A673 (cell line): ENCODE measurements around the gene PPBP. TPM values are rescaled to one million over a fixed set of nuclear protein-coding genes. Genes with fewer than 3 reads are reported as not detected.

Source experiments
- BruUV-seq: library from RNA; stranded (reverse); fragments of 400-500 nt; replicated peaks from 2 replicates; lab custom pipeline; 2021; lab: Mats Ljungman, UMichigan
- CTCF ChIA-PET: fragments of 300-600 bp; sonication (Branson Sonifier 250); formaldehyde crosslinking; loops from one replicate; lab custom pipeline; 2022; ENCODE audit warnings: antibody characterized with exemption; lab: Charles Lee
- POLR2A ChIA-PET: fragments of 300-600 bp; sonication (Branson Sonifier 250); formaldehyde crosslinking; loops from one replicate; lab custom pipeline; 2022; ENCODE audit warnings: antibody characterized with exemption; ENCODE audit not compliant: low non-redundant PET; lab: Charles Lee
- DNase-seq: peaks from one replicate; pipeline ENCODE4 v3.0.0-alpha.2; 2015; ENCODE audit warnings: low spot score
- H3K27ac ChIP-seq: fragments of 200-600 bp; sonication (generic); 2 replicates; pipeline ENCODE4 v1.5.1; 2016; ENCODE audit warnings: mixed run types, low read depth, mild to moderate bottlenecking, mixed read lengths, antibody characterized with exemption, low read length; ENCODE audit not compliant: poor library complexity, severe bottlenecking
- H3K27me3 ChIP-seq: fragments of 200-600 bp; sonication (generic); replicated peaks from 2 replicates; pipeline ENCODE4 v1.6.1; 2017; ENCODE audit warnings: mixed run types, low read depth, mild to moderate bottlenecking, mixed read lengths, antibody characterized with exemption, low read length; ENCODE audit not compliant: insufficient read depth, poor library complexity
- H3K36me3 ChIP-seq: fragments of 200-600 bp; sonication (generic); 2 replicates; pipeline ENCODE4 v1.6.1; 2016; ENCODE audit warnings: mixed run types, mild to moderate bottlenecking, mixed read lengths, antibody characterized with exemption, low read length; ENCODE audit not compliant: insufficient read depth, poor library complexity, severe bottlenecking
- H3K4me1 ChIP-seq: fragments of 200-600 bp; sonication (generic); 2 replicates; pipeline ENCODE4 v1.6.1; 2017; ENCODE audit warnings: mixed run types, mild to moderate bottlenecking, mixed read lengths, antibody characterized with exemption, low read length; ENCODE audit not compliant: insufficient read depth, poor library complexity, severe bottlenecking
- H3K4me3 ChIP-seq: fragments of 200-600 bp; sonication (generic); 2 replicates; pipeline ENCODE4 v1.5.1; 2016; ENCODE audit warnings: low read depth, mixed run types, mild to moderate bottlenecking, mixed read lengths, low read length; ENCODE audit not compliant: poor library complexity, severe bottlenecking
- H3K9me3 ChIP-seq: fragments of 200-600 bp; sonication (generic); 2 replicates; pipeline ENCODE4 v1.6.1; 2016; ENCODE audit warnings: mixed run types, low read depth, mild to moderate bottlenecking, mixed read lengths, antibody characterized with exemption, low read length; ENCODE audit not compliant: poor library complexity, severe bottlenecking
- CTCF ChIP-seq: fragments of 300-800, 200-600 bp; sonication (generic); conservative IDR thresholded peaks from 2 replicates; pipeline ENCODE4 v1.5.1; 2017; ENCODE audit warnings: low read depth, mild to moderate bottlenecking, antibody characterized with exemption, low read length, moderate library complexity, mixed read lengths
- EZH2 ChIP-seq: fragments of 200-600 bp; sonication (generic); IDR thresholded peaks from 2 replicates; pipeline ENCODE4 v1.6.1; 2017; ENCODE audit warnings: borderline replicate concordance, low read depth, mild to moderate bottlenecking, mixed read lengths, antibody characterized with exemption, low read length; ENCODE audit not compliant: poor library complexity, severe bottlenecking
- intact Hi-C: fragments of 100-400 bp; cut with micrococcal nuclease; formaldehyde crosslinking; loops from one replicate; pipeline ENCODE4 v1.10.0; 2022; ENCODE audit not compliant: unreplicated experiment
- total RNA-seq: library from RNA; stranded (reverse); gene quantifications from 2 replicates; pipeline ENCODE4 v1.2.3, GENCODE V29; 2021

The PPBP gene
- total RNA-seq, 1 experiment from 2014 or later, result not detected

GRCh38 chr4:74032064-74032463 lies 44.1 kb upstream of the PPBP start:
- H3K27ac ChIP-seq, result no peak overlapping the region
- H3K27me3 ChIP-seq, result no peaks in the 10 kb centered on the region
- no peak overlapping the region for H3K4me3 ChIP-seq
- intact Hi-C loops, result no loop called here
- H3K9me3 ChIP-seq, result no peaks in the 10 kb centered on the region
- CTCF ChIA-PET, result no interaction called here
- BruUV-seq, result no TSS peak
- H3K4me1 ChIP-seq, result no peaks in the 10 kb centered on the region
- H3K36me3 ChIP-seq, result no peaks in the 10 kb centered on the region
- peak; percentile 4 for DNase-seq
- POLR2A ChIA-PET, result no interaction called here
- TF ChIP-seq EZH2 (no peak), CTCF (no peak)

GRCh38 chr4:74031576-74031975 lies 43.6 kb upstream of the PPBP start:
- POLR2A ChIA-PET, result no interaction called here
- TF ChIP-seq EZH2, result no peak
- TF ChIP-seq CTCF, result no peak
- CTCF ChIA-PET, result no interaction called here
- DNase-seq, result no peak
- no TSS peak for BruUV-seq
- no peak overlapping the region for H3K27ac ChIP-seq
- H3K36me3 ChIP-seq, result no peaks in the 10 kb centered on the region
- intact Hi-C loops, result no loop called here
- H3K27me3 ChIP-seq, result no peaks in the 10 kb centered on the region
- H3K9me3 ChIP-seq, result no peaks in the 10 kb centered on the region
- H3K4me1 ChIP-seq, result no peaks in the 10 kb centered on the region
- H3K4me3 ChIP-seq, result no peak overlapping the region

- POLR2A ChIA-PET, result no interaction called here
- no peaks in the 10 kb centered on the region for H3K9me3 ChIP-seq
- intact Hi-C loops, result no loop called here
- CTCF ChIA-PET, result no interaction called here
- no peak for DNase-seq
- H3K4me1 ChIP-seq, result no peaks in the 10 kb centered on the region
- H3K4me3 ChIP-seq, result no peak overlapping the region
- no peak overlapping the region for H3K27ac ChIP-seq
- BruUV-seq, result no TSS peak
- no peaks in the 10 kb centered on the region for H3K36me3 ChIP-seq
- TF ChIP-seq EZH2, result no peak
- no peak for TF ChIP-seq CTCF
- no peaks in the 10 kb centered on the region for H3K27me3 ChIP-seq
Observed at GRCh38 chr4:74030285-74030684, 42.3 kb upstream of the PPBP start.
